Mucosa of stomach (tissue), 1 donor: ENCODE results near the gene DUOX1.
"Not testable (repeated sequence)": the region's sequence is repeated elsewhere in the genome, so short reads cannot be mapped to it uniquely, and the experiment has no call there.

Experiments used
- H3K27me3 ChIP-seq: one replicate; pipeline ENCODE4 v1.7.0; 2013; ENCODE audit warnings: mild to moderate bottlenecking, low read length; ENCODE audit not compliant: control insufficient read depth, insufficient read depth
- H3K36me3 ChIP-seq: one replicate; pipeline ENCODE4 v1.7.0; 2013; ENCODE audit warnings: low read length; ENCODE audit not compliant: control insufficient read depth, insufficient read depth
- H3K4me1 ChIP-seq: one replicate; pipeline ENCODE4 v1.7.0; 2013; ENCODE audit warnings: mild to moderate bottlenecking, low read length; ENCODE audit not compliant: control insufficient read depth, insufficient read depth
- H3K4me3 ChIP-seq: one replicate; pipeline ENCODE4 v1.7.0; 2013; ENCODE audit warnings: low read length
- H3K9ac ChIP-seq: one replicate; pipeline ENCODE4 v1.7.0; 2013; ENCODE audit warnings: mild to moderate bottlenecking, low read length, moderate library complexity
- H3K9me3 ChIP-seq: one replicate; pipeline ENCODE4 v1.7.0; 2013; ENCODE audit warnings: mild to moderate bottlenecking, low read length, moderate library complexity; ENCODE audit not compliant: control insufficient read depth
- donor health status: Pancreatic carcinoma.

Gene DUOX1

DNA sequence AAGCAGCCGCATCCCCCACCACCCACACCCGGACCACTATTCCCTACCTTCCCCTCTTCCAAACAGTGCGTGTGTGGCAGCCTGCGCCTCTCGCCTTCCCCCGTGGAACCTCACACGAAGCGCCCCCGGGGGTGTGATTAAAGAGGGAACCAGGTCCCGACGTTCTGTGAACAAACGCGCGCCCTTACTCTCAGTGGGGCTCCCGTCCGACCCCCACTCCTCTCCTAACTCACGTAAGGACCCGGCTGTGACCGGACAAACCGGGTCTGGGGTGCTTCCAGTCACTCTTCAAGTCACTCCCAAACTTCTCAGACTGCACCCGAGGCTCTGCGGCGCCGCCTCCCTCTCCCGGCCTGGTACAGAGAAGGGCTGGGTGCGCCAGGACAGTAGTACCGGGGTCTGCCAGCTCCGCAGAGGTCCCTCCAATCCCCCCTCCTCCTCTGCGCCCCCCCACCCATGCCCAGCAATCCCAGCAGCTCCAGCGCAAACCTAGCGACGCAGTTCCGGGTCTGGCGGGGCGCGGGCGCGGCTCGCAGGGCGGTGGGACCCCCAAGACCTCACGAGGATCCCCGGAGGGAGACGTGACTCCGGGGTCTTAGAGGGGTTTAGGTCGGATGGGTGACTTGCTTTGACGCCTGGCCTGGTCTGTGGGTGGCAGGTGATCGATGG is 689 bp upstream of the DUOX1 start:
- peaks cover 44% of the 10 kb centered on the region for H3K27me3 ChIP-seq
- H3K4me3 ChIP-seq: no peak overlapping the region
- H3K36me3 ChIP-seq: no peaks in the 10 kb centered on the region
- no peak overlapping the region for H3K9ac ChIP-seq
- no peaks in the 10 kb centered on the region for H3K9me3 ChIP-seq
- H3K4me1 ChIP-seq: peaks cover 9% of the 10 kb centered on the region

DNA sequence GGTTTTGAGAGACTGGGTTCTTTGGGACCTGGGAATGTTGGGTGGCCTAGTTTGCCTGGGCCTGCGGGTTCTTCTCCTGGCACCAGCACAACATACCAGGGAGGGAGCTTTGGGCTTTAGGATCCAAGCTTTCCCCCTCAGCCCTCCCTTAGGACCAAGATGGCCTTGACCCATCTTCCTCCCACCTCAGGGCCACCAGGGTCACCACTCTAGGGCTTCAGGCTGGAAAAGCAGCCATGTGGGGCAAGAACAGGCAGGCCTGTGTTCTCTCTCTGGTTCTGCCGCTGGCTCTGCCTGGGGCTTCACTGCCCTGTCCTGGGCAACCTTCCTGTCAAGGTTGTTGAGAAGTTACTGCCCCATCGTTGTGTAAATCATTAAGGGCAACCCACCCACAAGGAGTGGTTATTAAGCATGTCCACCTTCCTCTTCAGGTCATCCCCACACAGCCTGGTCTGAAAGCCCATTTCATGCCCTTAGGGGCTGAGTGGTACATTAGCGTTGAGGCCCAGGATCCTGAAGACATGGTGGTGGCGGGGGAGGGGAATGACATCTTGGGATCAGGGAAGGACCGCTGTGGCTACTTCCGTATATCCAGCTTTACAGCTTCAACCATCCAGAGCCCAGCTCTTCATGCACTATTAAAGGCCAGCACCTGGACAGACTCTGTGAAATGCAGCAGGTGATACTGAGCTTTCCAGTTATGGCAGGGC is 652 bp downstream of the DUOX1 start:
- Histone ChIP-seq H3K4me3 (no peak overlapping the region), H3K27me3 (peaks cover 58% of the 10 kb centered on the region), H3K9me3 (no peaks in the 10 kb centered on the region), H3K36me3 (no peaks in the 10 kb centered on the region), H3K9ac (peak overlapping the region; percentile 22), H3K4me1 (peaks cover 18% of the 10 kb centered on the region)

DNA sequence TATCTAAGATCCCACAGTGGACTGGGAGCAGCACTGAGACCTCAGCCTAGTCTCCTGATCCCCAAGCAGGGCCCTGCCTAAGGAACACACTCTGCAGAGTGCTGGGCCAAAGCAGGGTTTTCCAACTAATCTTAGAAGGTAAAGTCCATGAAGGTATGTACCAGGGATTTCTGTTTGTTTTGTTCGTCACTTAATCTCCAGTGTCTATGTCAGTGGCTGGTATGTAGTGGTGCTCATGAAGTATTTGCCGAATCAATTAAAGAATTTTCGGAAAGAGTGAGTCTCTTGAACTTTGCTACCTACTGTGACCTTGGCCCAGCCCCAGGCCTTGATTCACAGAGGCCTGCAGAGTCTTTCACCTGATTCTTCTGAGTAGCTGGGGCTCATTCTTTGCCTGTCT is 1.7 kb downstream of the DUOX1 start:
- no peaks in the 10 kb centered on the region for H3K36me3 ChIP-seq
- peaks cover 18% of the 10 kb centered on the region for H3K4me1 ChIP-seq
- no peaks in the 10 kb centered on the region for H3K9me3 ChIP-seq
- no peak overlapping the region for H3K4me3 ChIP-seq
- no peak overlapping the region for H3K9ac ChIP-seq
- peaks cover 66% of the 10 kb centered on the region for H3K27me3 ChIP-seq

DNA sequence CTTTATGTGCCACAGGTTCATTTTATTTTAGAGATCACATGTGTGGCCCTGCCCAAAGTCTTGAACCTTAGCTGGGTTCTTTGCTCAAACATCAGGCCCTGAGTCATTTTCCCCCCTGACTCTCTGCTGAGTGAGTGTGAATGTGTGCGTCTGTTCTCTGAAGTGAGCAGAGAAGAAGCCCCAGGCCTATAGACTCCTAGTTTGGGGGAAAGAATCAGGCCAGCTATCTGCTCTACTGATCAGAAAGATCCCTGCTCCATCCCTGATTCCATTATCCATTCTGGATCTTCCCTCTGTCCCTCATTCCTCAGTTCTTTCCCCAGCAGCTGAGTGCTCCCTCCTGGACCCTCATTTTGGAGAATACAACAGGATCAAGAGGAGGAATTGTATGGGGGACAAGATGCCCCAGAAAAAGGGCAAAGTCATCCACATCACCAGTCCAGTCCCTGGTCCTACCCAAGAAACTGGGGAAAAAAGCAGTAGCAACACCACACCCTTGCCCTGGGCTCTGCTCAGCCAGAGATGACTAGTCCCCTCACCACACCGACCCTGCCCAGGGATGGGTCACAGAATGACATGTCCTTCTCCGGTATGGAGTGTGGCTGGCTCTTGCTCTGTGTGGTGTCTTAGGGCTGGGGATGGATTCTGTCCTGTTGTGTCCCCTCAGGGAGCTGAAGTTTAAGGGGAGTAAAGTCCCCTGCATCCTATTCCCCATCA is 3.2 kb downstream of the DUOX1 start:
- Histone ChIP-seq H3K36me3 (no peaks in the 10 kb centered on the region), H3K27me3 (peaks cover 61% of the 10 kb centered on the region), H3K9ac (no peak overlapping the region), H3K9me3 (no peaks in the 10 kb centered on the region), H3K4me1 (peaks cover 18% of the 10 kb centered on the region), H3K4me3 (no peak overlapping the region)

DNA sequence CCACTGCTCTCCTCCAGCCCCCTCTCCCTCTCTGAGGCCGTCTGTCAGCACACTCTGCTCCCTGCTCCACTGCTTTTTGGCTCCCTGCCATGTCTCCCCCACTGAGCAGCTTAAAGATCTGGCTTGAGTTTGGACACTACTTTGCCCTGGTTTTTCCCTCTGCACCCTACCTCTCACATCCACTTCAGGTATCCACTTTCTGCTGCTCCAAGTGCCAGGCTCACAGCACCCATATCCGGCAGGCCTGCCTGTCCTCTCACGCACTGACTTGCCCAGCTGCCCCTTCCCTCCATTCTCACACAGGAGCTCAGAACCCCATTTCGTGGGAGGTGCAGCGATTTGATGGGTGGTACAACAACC is 3.7 kb downstream of the DUOX1 start:
- no peaks in the 10 kb centered on the region for H3K9me3 ChIP-seq
- H3K36me3 ChIP-seq: no peaks in the 10 kb centered on the region
- no peak overlapping the region for H3K9ac ChIP-seq
- H3K4me3 ChIP-seq: no peak overlapping the region
- H3K4me1 ChIP-seq: peaks cover 18% of the 10 kb centered on the region
- peaks cover 55% of the 10 kb centered on the region for H3K27me3 ChIP-seq

DNA sequence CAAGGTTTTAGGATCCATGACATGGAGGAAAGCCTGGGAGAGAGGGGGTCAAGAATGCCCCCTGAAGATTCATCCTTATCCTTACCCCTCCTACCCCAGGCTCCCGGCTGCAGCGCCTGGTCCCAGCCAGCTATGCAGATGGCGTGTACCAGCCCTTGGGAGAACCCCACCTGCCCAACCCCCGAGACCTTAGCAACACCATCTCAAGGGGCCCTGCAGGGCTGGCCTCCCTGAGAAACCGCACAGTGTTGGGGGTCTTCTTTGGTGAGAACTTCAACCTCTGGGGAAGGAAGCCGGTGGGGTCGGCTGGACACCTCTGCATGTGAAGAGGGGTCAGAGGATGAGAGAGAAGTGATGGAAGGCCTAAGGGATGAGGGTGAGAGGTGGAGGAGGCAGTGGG is 4.3 kb downstream of the DUOX1 start:
- H3K4me3 ChIP-seq: no peak overlapping the region
- no peak overlapping the region for H3K9ac ChIP-seq
- no peaks in the 10 kb centered on the region for H3K36me3 ChIP-seq
- no peaks in the 10 kb centered on the region for H3K9me3 ChIP-seq
- peaks cover 50% of the 10 kb centered on the region for H3K27me3 ChIP-seq
- H3K4me1 ChIP-seq: peaks cover 19% of the 10 kb centered on the region

DNA sequence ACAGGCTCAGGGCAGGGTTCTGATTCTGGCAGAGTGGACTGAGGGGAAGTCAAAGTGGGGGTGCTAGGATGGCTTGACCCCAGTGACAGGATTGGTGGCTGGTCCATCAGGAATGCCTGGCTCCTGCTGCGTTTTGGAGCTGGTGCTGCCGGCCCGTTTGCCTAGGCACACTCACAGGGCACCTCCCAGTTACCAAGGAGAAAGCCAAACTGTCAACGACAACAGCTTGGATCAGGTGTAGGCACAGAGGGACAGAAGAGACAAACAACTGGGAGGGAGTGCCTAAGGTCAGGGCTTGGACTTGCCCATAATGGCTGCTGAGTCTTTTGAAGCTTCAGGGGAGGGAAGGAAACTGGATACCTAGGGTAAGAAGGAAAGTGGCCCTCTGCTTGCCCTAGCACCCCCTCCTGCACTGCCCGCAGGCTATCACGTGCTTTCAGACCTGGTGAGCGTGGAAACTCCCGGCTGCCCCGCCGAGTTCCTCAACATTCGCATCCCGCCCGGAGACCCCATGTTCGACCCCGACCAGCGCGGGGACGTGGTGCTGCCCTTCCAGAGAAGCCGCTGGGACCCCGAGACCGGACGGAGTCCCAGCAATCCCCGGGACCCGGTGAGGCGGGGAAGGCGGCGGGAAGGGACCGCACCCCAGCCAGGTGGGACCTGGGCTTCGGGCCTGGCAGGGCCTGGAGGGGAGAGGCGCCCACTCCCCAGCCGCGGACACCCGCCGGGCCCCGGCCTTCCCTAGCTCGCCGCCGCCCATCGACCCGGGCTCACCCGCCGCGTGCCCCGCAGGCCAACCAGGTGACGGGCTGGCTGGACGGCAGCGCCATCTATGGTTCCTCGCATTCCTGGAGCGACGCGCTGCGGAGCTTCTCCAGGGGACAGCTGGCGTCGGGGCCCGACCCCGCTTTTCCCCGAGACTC is 5.1 kb downstream of the DUOX1 start:
- H3K9ac ChIP-seq: no peak overlapping the region
- no peak overlapping the region for H3K4me3 ChIP-seq
- H3K36me3 ChIP-seq: no peaks in the 10 kb centered on the region
- H3K4me1 ChIP-seq: peaks cover 23% of the 10 kb centered on the region
- peaks cover 43% of the 10 kb centered on the region for H3K27me3 ChIP-seq
- H3K9me3 ChIP-seq: no peaks in the 10 kb centered on the region

DNA sequence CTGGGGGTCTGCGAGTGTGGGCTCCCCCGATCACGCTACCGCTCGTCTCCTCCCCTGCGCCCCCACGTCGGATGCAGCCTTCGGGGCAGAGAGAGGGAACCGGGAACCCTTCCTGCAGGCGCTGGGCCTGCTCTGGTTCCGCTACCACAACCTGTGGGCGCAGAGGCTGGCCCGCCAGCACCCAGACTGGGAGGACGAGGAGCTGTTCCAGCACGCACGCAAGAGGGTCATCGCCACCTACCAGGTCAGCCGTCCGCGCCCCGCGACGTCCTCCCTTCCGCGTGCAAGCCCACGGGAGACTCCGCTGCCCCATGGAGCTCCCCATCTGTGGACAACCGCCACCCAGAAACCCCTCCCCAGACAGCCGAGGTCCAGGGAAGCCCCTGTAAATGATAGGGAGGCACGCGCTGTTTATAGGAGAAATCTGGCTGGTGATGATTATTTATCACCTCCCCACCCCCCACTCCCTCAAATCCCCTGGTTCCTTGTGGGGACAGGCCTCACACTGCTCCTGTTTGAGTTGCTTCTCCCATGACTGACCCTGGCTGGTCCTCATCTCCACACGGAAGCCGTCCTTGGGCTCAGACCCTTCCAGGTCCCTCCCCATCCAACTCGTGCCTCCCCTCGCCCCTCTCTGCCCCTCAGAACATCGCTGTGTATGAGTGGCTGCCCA is 6.0 kb downstream of the DUOX1 start:
- H3K4me3 ChIP-seq, H3K9me3 ChIP-seq, H3K36me3 ChIP-seq, H3K9ac ChIP-seq: not testable (repeated sequence)
- H3K27me3 ChIP-seq: peaks cover 35% of the 10 kb centered on the region
- peaks cover 21% of the 10 kb centered on the region for H3K4me1 ChIP-seq

DNA sequence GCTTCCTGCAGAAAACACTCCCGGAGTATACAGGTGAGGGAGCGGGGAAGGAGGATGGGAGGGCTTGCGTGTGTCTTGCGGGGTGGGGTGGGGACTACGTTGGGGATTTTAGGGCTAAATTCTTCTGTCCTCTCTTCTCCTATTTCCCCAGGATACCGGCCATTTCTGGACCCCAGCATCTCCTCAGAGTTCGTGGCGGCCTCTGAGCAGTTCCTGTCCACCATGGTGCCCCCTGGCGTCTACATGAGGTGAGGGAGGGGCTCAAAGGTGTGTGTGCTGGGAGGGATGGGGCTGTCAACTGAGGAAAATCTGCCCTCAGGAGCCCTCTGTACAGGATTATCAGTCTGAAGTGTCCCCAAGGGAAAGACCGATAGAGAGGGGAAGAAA is 6.6 kb downstream of the DUOX1 start:
- no peak overlapping the region for H3K4me3 ChIP-seq
- H3K27me3 ChIP-seq: peaks cover 35% of the 10 kb centered on the region
- no peak overlapping the region for H3K9ac ChIP-seq
- H3K4me1 ChIP-seq: peaks cover 21% of the 10 kb centered on the region
- no peaks in the 10 kb centered on the region for H3K36me3 ChIP-seq
- H3K9me3 ChIP-seq: no peaks in the 10 kb centered on the region

DNA sequence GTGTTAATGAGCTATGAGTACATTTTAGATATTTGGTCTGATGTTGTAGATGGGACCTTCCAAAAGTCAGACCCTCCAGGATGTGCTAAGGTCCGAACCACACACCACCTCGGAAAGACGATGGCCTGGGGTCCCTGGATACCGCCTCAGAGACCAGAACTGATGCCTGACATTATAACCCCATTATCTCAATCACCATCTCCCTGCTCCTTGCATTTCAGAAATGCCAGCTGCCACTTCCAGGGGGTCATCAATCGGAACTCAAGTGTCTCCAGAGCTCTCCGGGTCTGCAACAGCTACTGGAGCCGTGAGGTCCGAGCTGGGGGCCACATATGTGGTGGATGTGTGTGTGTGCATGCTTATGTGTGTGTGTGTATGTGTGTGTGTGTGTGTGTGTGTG is 7.9 kb downstream of the DUOX1 start:
- no peak overlapping the region for H3K4me3 ChIP-seq
- peaks cover 21% of the 10 kb centered on the region for H3K4me1 ChIP-seq
- H3K9me3 ChIP-seq: no peaks in the 10 kb centered on the region
- no peaks in the 10 kb centered on the region for H3K36me3 ChIP-seq
- peaks cover 33% of the 10 kb centered on the region for H3K27me3 ChIP-seq
- no peak overlapping the region for H3K9ac ChIP-seq
